HFFc6 (cell line): ENCODE data around the gene OMP. TPM values are rescaled to one million over a fixed set of nuclear protein-coding genes. Genes with fewer than 3 reads are reported as not detected.
A peak's percentile ranks its signal among the peaks of the same experiment; 100 is the strongest.

Experiments
- DNase-seq: peaks from one replicate; pipeline ENCODE4 v3.0.0-alpha.2; 2018
- H3K27ac Mint-ChIP-seq: 2 replicates; pipeline ENCODE4 v1.8.0; 2020; ENCODE audit warnings: mild to moderate bottlenecking, mixed read lengths
- H3K27me3 Mint-ChIP-seq: 2 replicates; pipeline ENCODE4 v1.8.0; 2021; ENCODE audit warnings: mild to moderate bottlenecking, moderate library complexity, mixed read lengths; ENCODE audit not compliant: insufficient read depth
- H3K36me3 Mint-ChIP-seq: 2 replicates; pipeline ENCODE4 v1.8.0; 2021; ENCODE audit warnings: low read depth, mixed read lengths
- H3K4me1 Mint-ChIP-seq: 2 replicates; pipeline ENCODE4 v1.8.0; 2020; ENCODE audit warnings: low read depth, mixed read lengths
- H3K4me3 Mint-ChIP-seq: 2 replicates; pipeline ENCODE4 v1.8.0; 2020; ENCODE audit warnings: mild to moderate bottlenecking, moderate library complexity, mixed read lengths
- H3K9me3 Mint-ChIP-seq: 2 replicates; pipeline ENCODE4 v1.8.0; 2020; ENCODE audit warnings: mild to moderate bottlenecking, mixed read lengths
- total RNA-seq, 6 experiments: library from RNA; stranded (reverse); fragmentation: NEBNext Ultra II Directional; extraction: Animal tissue kit (Norgen Biotek cat#: 25700); gene quantifications; 2 replicates in 1 of 6; 3 replicates in 5 of 6; pipeline ENCODE4 v1.2.3, GENCODE V29; 2021
- TF ChIP-seq, protein P1 (sequence below): fragments of 200-600 bp; sonication (generic); IDR thresholded peaks from 2 replicates; pipeline ENCODE4 v1.5.0; 2021; ENCODE audit warnings: antibody characterized with exemption, mild to moderate bottlenecking

Gene OMP
- total RNA-seq, 6 experiments from 2014 or later = 0.77 TPM; not detected in 5

DNA sequence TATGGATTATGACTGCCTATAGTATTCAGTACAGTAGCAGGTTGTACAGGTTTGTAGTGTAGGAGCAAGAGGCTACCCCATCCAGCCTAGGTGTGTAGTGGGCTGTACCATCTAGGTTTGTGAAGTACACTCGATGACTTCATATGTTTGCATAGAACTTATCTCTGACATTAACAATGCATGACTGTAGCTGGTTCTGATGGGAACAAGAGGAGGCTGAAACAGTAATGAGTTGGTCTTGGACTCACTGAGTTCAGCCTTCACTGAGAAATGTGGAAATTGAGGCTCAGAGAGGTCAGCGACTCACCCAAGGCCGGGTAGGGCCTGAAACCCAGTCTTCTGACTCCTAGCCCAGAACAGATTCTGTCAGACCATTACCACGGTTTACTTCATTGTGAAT lies 38.4 kb downstream of the OMP start:
- peaks cover 4% of the 10 kb centered on the region for H3K27me3 Mint-ChIP-seq
- DNase-seq = peak; percentile 62
- H3K36me3 Mint-ChIP-seq = no peaks in the 10 kb centered on the region
- TF ChIP-seq, protein P1, sequence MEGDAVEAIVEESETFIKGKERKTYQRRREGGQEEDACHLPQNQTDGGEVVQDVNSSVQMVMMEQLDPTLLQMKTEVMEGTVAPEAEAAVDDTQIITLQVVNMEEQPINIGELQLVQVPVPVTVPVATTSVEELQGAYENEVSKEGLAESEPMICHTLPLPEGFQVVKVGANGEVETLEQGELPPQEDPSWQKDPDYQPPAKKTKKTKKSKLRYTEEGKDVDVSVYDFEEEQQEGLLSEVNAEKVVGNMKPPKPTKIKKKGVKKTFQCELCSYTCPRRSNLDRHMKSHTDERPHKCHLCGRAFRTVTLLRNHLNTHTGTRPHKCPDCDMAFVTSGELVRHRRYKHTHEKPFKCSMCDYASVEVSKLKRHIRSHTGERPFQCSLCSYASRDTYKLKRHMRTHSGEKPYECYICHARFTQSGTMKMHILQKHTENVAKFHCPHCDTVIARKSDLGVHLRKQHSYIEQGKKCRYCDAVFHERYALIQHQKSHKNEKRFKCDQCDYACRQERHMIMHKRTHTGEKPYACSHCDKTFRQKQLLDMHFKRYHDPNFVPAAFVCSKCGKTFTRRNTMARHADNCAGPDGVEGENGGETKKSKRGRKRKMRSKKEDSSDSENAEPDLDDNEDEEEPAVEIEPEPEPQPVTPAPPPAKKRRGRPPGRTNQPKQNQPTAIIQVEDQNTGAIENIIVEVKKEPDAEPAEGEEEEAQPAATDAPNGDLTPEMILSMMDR = no peak
- no peaks in the 10 kb centered on the region for H3K9me3 Mint-ChIP-seq
- peaks cover 29% of the 10 kb centered on the region for H3K4me1 Mint-ChIP-seq
- H3K4me3 Mint-ChIP-seq = no peak overlapping the region
- H3K27ac Mint-ChIP-seq = no peak overlapping the region

GRCh38 chr11:77141475-77141874 lies 38.8 kb downstream of the OMP start:
- no peaks in the 10 kb centered on the region for H3K36me3 Mint-ChIP-seq
- H3K27ac Mint-ChIP-seq = no peak overlapping the region
- H3K4me1 Mint-ChIP-seq = peaks cover 25% of the 10 kb centered on the region
- TF ChIP-seq, protein P1 = no peak
- peaks cover 7% of the 10 kb centered on the region for H3K27me3 Mint-ChIP-seq
- no peaks in the 10 kb centered on the region for H3K9me3 Mint-ChIP-seq
- H3K4me3 Mint-ChIP-seq = no peak overlapping the region
- DNase-seq = no peak

DNA sequence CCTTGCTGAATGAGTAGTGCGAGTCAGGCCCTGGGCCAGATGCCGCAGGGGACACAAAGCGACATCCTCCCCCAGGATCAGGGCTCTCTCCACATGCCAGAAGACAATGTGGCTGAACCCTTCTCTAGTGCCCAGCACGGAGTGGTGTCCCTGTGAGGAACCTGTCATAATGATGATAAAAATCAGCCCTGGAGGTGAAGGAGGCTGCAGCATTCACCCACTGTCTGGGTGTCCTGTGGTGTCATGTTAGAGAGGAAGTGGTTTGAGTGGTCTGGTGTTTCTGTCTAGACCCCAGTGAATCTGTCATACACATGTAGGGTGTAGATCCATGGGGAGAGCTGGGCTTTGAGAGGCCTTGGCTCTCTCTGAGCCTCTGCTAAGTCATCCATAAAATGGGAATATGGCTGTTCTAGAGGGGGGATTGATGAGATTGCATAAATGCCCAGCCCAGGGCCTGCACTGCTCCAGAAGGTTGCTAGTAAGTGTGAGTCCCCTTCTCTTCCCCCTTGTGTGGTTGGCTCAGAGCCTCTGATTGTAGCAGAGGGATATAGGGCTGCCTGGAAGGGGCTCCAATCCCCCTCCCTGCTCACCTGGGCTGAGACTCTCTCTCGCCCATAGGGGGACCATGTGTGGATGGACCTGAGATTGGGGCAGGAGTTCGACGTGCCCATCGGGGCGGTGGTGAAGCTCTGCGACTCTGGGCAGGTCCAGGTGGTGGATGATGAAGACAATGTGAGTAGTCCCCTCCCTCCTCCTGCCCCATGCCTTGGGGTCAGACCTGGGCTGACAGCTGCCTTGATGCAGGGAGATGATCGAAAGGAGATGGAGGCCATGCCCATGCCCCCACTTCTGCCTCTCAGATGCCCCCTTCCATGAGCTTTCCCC lies 39.7 kb downstream of the OMP start:
- H3K4me1 Mint-ChIP-seq = peaks cover 19% of the 10 kb centered on the region
- no peak overlapping the region for H3K4me3 Mint-ChIP-seq
- no peaks in the 10 kb centered on the region for H3K36me3 Mint-ChIP-seq
- H3K27me3 Mint-ChIP-seq = peaks cover 11% of the 10 kb centered on the region
- no peaks in the 10 kb centered on the region for H3K9me3 Mint-ChIP-seq
- no peak overlapping the region for H3K27ac Mint-ChIP-seq
- TF ChIP-seq, protein P1 = no peak
- no peak for DNase-seq

GRCh38 chr11:77143405-77144020 lies 40.9 kb downstream of the OMP start:
- Mint-ChIP-seq H3K4me3 (no peak overlapping the region), H3K4me1 (peaks cover 19% of the 10 kb centered on the region)
- DNase-seq = no peak

DNA sequence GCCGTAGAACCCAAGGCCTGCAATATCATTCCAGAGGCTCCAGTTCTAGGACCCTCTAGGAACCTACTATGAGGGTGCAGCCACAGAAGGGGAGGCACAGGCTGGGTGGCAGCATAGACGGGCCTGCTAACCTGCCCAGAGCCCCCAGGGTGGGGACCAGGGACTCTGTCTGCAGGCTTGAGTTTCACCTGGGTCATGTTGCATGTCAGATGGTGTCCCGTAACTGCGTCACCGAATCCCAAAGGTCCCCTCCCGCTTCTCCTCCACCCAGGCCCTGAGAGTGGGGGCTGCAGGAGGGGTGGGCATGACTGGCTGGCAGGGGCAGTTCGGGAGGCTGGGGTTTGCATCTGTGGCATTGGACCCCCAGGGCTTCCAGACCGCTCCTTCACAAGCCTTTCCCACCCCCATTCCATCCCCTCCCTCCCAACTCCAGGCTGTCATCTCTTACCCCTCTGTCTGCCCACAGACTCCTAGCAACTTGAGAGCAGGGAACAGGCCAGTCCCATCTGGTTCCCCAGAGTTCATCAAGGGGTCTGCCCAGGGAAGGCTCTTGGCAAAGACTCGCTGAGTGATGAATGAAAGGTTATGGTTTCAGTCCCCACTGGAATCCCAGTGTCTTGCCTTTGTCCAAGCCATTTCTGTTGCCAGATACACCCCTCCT lies 41.7 kb downstream of the OMP start:
- Mint-ChIP-seq H3K36me3 (no peaks in the 10 kb centered on the region), H3K4me3 (no peak overlapping the region), H3K27me3 (peaks cover 14% of the 10 kb centered on the region), H3K4me1 (peaks cover 19% of the 10 kb centered on the region), H3K27ac (no peak overlapping the region), H3K9me3 (no peaks in the 10 kb centered on the region)
- TF ChIP-seq, protein P1 = no peak
- DNase-seq = no peak

More at GRCh38 chr11:77143405-77144020, 40.9 kb downstream of the OMP start:
- H3K27ac Mint-ChIP-seq = no peak overlapping the region
- no peaks in the 10 kb centered on the region for H3K9me3 Mint-ChIP-seq
- peaks cover 14% of the 10 kb centered on the region for H3K27me3 Mint-ChIP-seq
- no peaks in the 10 kb centered on the region for H3K36me3 Mint-ChIP-seq
- TF ChIP-seq, protein P1 = no peak
